BJ (cell line): ENCODE results near the gene RAP1GAP. TPM values are rescaled to one million over a fixed set of nuclear protein-coding genes. Genes with fewer than 3 reads are reported as not detected.
A peak's percentile ranks its signal among the peaks of the same experiment; 100 is the strongest.

Experiments used
- CTCF ChIA-PET: fragments of 350-600 bp; formaldehyde crosslinking; extraction: SDS; loops from one replicate; lab custom pipeline; 2021; ENCODE audit warnings: antibody characterized with exemption, inconsistent platforms; lab: Yijun Ruan, JAX
- POLR2A ChIA-PET: fragments of 300-600 bp; sonication (Branson Sonifier 250); formaldehyde crosslinking; extraction: SDS; loops from one replicate; lab custom pipeline; 2021; ENCODE audit warnings: antibody characterized with exemption; lab: Charles Lee
- DNase-seq: peaks from one replicate; pipeline ENCODE4 v3.0.0-alpha.2; 2011; ENCODE audit warnings: low read depth
- H3K27me3 ChIP-seq: 2 replicates; pipeline ENCODE4 v1.6.0; 2011; ENCODE audit warnings: low read length; ENCODE audit not compliant: control insufficient read depth, insufficient read depth
- H3K36me3 ChIP-seq: 2 replicates; pipeline ENCODE4 v1.5.1; 2011; ENCODE audit warnings: low read length; ENCODE audit not compliant: control insufficient read depth, insufficient read depth
- H3K4me3 ChIP-seq: 2 replicates; pipeline ENCODE4 v1.5.1; 2011; ENCODE audit warnings: low read depth, mild to moderate bottlenecking, control low read depth, low read length
- polyA plus RNA-seq: library from polyadenylated mRNA; depleted of rRNA; stranded (reverse); fragments of >200 nt; gene quantifications from 2 replicates; pipeline ENCODE4 v1.2.3, GENCODE V29; 2011; rRNA removed
- TF ChIP-seq, protein P1 (sequence below): IDR thresholded peaks from 2 replicates; pipeline ENCODE4 v1.5.1; 2011; ENCODE audit warnings: low read depth, mild to moderate bottlenecking, control low read depth, inconsistent platforms, low read length, moderate library complexity; ENCODE audit not compliant: insufficient read depth

Gene RAP1GAP
- polyA plus RNA-seq, 1 experiment: 0.16 TPM

DNA sequence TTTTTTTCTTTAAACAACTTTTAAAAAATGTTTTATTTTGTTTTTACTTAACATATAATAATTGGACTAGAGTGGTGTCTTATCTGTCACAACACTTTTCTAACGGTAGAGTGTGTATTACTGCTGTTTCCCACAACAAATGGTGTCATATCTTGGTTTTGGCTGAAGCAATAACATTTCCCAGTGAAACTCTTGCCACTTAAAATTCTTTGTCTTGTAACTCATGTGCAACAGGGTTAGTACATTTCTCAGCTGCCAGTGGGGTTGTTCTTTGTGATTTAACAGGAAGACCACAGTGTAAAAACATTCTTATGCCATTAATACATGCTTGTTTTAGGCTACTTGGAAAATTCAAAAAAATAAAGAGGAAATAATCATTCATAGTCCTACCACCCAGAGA, 116.4 kb downstream of the RAP1GAP start:
- H3K27me3 ChIP-seq: peaks cover 8% of the 10 kb centered on the region
- TF ChIP-seq, protein P1, sequence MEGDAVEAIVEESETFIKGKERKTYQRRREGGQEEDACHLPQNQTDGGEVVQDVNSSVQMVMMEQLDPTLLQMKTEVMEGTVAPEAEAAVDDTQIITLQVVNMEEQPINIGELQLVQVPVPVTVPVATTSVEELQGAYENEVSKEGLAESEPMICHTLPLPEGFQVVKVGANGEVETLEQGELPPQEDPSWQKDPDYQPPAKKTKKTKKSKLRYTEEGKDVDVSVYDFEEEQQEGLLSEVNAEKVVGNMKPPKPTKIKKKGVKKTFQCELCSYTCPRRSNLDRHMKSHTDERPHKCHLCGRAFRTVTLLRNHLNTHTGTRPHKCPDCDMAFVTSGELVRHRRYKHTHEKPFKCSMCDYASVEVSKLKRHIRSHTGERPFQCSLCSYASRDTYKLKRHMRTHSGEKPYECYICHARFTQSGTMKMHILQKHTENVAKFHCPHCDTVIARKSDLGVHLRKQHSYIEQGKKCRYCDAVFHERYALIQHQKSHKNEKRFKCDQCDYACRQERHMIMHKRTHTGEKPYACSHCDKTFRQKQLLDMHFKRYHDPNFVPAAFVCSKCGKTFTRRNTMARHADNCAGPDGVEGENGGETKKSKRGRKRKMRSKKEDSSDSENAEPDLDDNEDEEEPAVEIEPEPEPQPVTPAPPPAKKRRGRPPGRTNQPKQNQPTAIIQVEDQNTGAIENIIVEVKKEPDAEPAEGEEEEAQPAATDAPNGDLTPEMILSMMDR: no peak
- CTCF ChIA-PET: interaction anchor here (0.7 to 1.3 kb wide), 3 partner anchors 9 to 282 kb away, joined by 3 to 4 read pairs (median 3); partner anchors contain the start of gene ALPL
- H3K4me3 ChIP-seq: no peak overlapping the region
- POLR2A ChIA-PET: no interaction called here
- DNase-seq: peak; percentile 77
- no peaks in the 10 kb centered on the region for H3K36me3 ChIP-seq

DNA sequence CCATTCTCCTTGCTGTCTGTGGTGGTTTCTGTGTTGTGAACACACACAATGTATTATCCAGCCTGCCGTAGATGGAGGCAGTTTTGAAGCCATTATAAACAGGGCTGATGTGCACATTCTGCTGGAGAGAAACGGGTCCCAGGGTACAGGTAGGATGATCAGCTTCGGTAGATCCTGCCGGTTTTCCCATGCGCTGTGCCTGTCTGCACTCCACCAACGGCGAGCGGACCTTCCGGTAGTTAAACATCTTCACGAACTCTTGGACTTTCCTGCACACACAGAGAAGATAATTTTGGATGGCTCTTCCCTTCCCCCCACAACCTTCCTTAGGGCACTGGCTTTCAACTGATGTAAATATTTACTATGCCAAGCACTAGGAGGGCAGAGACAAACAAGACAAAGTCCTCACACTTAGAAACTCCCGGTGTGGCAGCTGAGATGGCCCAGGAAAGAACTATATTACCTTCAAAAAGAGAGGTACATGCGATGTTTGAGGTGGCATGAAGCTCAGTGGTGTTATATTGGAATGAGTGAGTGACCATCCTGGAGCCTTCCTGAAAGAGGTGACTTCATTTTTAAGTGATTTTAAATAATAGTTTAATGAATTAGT, 118.2 kb downstream of the RAP1GAP start:
- ChIA-PET POLR2A (no interaction called here), CTCF (interaction anchor here (0.6 to 1.1 kb wide), 2 partner anchors 36 to 41 kb away, joined by 3 read pairs; no protein-coding TSS in a partner anchor)
- TF ChIP-seq, protein P1: no peak
- no peak for DNase-seq
- H3K36me3 ChIP-seq: no peaks in the 10 kb centered on the region
- no peak overlapping the region for H3K4me3 ChIP-seq
- H3K27me3 ChIP-seq: peaks cover 4% of the 10 kb centered on the region; the same call in 1 of the 2 replicates

DNA sequence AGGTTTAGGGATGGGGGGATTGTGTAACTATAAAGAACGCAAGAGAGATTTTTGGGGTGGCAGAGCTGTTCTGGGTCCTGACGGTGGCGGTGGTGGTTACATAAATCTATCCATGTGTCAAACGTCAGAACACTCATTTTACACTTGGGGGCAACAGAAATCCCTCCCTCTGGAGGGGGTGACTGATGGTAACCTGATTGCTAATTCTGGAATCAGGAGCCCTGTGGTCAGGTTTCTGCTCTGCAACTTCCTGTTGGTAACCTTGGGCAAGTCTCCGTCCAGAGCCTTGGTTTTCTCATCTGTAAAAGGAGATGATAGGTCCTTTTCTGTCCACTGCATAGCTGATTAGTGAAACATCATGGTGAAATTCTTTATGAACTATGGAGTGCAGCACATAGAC, 119.1 kb downstream of the RAP1GAP start:
- ChIA-PET CTCF (no interaction called here), POLR2A (no interaction called here)
- no peaks in the 10 kb centered on the region for H3K36me3 ChIP-seq
- no peak for DNase-seq
- TF ChIP-seq, protein P1: no peak
- no peak overlapping the region for H3K4me3 ChIP-seq
- H3K27me3 ChIP-seq: peaks cover 4% of the 10 kb centered on the region; the same call in 1 of the 2 replicates

DNA sequence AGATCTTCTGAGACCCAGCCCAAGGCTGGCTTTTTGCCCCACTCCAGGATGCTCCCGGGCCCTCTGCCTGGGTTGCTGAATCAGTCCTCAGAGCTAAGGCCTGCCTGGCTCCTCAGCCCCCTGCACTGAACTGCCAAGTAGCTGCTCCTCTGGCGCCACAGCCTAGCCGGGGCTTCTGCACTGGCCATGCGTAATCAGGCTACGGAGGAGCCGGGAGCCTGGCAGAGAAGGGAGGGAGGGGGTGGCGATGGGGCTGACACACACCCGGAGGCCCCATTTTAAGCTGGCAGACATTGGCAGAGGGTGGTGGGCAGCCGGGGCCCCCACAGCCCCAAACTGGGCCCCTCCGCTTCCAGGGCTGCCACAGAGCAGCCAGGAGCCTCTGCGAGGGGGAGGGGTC, 121.3 kb downstream of the RAP1GAP start:
- ChIA-PET POLR2A (no interaction called here), CTCF (interaction anchor here (0.8 kb wide), 1 partner anchor 27 kb away, joined by 3 read pairs; no protein-coding TSS in a partner anchor)
- H3K27me3 ChIP-seq: peaks cover 5% of the 10 kb centered on the region; the same call in 1 of the 2 replicates
- DNase-seq: no peak
- no peak overlapping the region for H3K4me3 ChIP-seq
- TF ChIP-seq, protein P1: no peak
- no peaks in the 10 kb centered on the region for H3K36me3 ChIP-seq

Other genes with a start within 250 kb of the RAP1GAP start
- 17.1 and 17.8 TPM in 2 replicates for gene NBPF3, start 229.2 kb downstream of the RAP1GAP start, polyA plus RNA-seq
- 0.28 and 0.45 TPM in 2 replicates for gene ALPL, start 159.9 kb downstream of the RAP1GAP start, polyA plus RNA-seq
- gene USP48, start 113.8 kb upstream of the RAP1GAP start, polyA plus RNA-seq: 10.8 and 23.6 TPM in 2 replicates
- gene LDLRAD2, start 142.9 kb upstream of the RAP1GAP start, polyA plus RNA-seq: 0.02 TPM in 1 of 2 replicates, not detected in the other